SK-N-SH (cell line): ENCODE measurements around the gene PARD6A. TPM values are rescaled to one million over a fixed set of nuclear protein-coding genes. Genes with fewer than 3 reads are reported as not detected.

Experiments
- CTCF ChIA-PET: fragments of 300-600, 350-600 bp; formaldehyde crosslinking; extraction: SDS; loops from one replicate; lab custom pipeline; 2021; lab: Yijun Ruan, JAX
- POLR2A ChIA-PET: fragments of 350-600 bp; sonication (Branson Sonifier 250); formaldehyde crosslinking; extraction: SDS; loops from one replicate; lab custom pipeline; 2020; ENCODE audit warnings: antibody characterized with exemption, inconsistent platforms; lab: Yijun Ruan, JAX
- DNase-seq: peaks from one replicate; pipeline ENCODE4 v3.0.0; 2012
- H2AFZ ChIP-seq: fragments of 200-600 bp; sonication (generic); 2 replicates; pipeline ENCODE4 v1.8.1; 2016; ENCODE audit warnings: antibody characterized with exemption, mild to moderate bottlenecking, low read depth
- H3F3A ChIP-seq: fragments of 200-600 bp; sonication (generic); replicated peaks from 2 replicates; pipeline ENCODE3; 2016; ENCODE audit warnings: antibody characterized with exemption, mild to moderate bottlenecking; ENCODE audit not compliant: insufficient read depth
- H3K27ac ChIP-seq, 2 experiments: fragments of 200-500 bp in 1 of 2; fragments of 200-600 bp in 1 of 2; sonication (Bioruptor generic) in 1 of 2; sonication (generic), shearing (Covaris generic) in 1 of 2; 2 replicates each; pipeline versions ENCODE4 v1.5.1 to v1.6.1; 2014 to 2016; ENCODE audit warnings: low read depth in 2 of 2, inconsistent platforms in 1 of 2, low read length in 1 of 2, mild to moderate bottlenecking in 1 of 2, mixed read lengths in 1 of 2
- H3K27me3 ChIP-seq: fragments of 200-600 bp; sonication (generic), shearing (Covaris generic); 2 replicates; pipeline ENCODE4 v1.6.1; 2016; ENCODE audit warnings: mixed run types; ENCODE audit not compliant: insufficient read depth
- H3K36me3 ChIP-seq, 2 experiments: fragments of 200-500 bp in 1 of 2; fragments of 200-600 bp in 1 of 2; sonication (Bioruptor generic) in 1 of 2; sonication (generic) in 1 of 2; replicated peaks in 1 of 2; 2 replicates each; pipeline versions ENCODE3 to v1.5.1; 2014 to 2016; ENCODE audit warnings: low read length in 1 of 2, mild to moderate bottlenecking in 1 of 2; ENCODE audit not compliant: insufficient read depth in 2 of 2, control insufficient read depth in 1 of 2
- H3K4me1 ChIP-seq, 2 experiments: fragments of 200-500 bp in 1 of 2; fragments of 200-600 bp in 1 of 2; sonication (Bioruptor generic) in 1 of 2; sonication (generic), shearing (Covaris generic) in 1 of 2; 2 replicates each; pipeline versions ENCODE4 v1.5.1 to v1.6.1; 2014 to 2016; ENCODE audit warnings: low read depth in 1 of 2, low read length in 1 of 2, mixed run types in 1 of 2; ENCODE audit not compliant: insufficient read depth in 2 of 2, control insufficient read depth in 1 of 2
- H3K4me2 ChIP-seq: fragments of 200-600 bp; sonication (generic), shearing (Covaris generic); 2 replicates; pipeline ENCODE4 v1.6.1; 2017; ENCODE audit warnings: mixed run types
- H3K4me3 ChIP-seq, 2 experiments: fragments of 200-500 bp in 1 of 2; fragments of 200-600 bp in 1 of 2; sonication (Bioruptor generic) in 1 of 2; sonication (generic), shearing (Covaris generic) in 1 of 2; 2 replicates each; pipeline versions ENCODE4 v1.5.1 to v1.8.1; 2014 to 2016; ENCODE audit warnings: low read depth in 2 of 2, inconsistent platforms in 1 of 2, low read length in 1 of 2, mild to moderate bottlenecking in 1 of 2, mixed read lengths in 1 of 2, moderate library complexity in 1 of 2
- H3K79me2 ChIP-seq: fragments of 200-600 bp; sonication (generic); 2 replicates; pipeline ENCODE4 v1.8.1; 2017; ENCODE audit warnings: mild to moderate bottlenecking; ENCODE audit not compliant: insufficient read depth
- H3K9ac ChIP-seq: fragments of 200-600 bp; sonication (generic); 2 replicates; pipeline ENCODE4 v1.6.1; 2017; ENCODE audit warnings: mixed run types
- H3K9me2 ChIP-seq: fragments of 200-600 bp; sonication (generic); 2 replicates; pipeline ENCODE4 v1.6.1; 2017; ENCODE audit warnings: mixed run types
- H3K9me3 ChIP-seq: fragments of 200-600 bp; sonication (generic); 2 replicates; pipeline ENCODE4 v1.6.1; 2017; ENCODE audit warnings: mixed run types, mild to moderate bottlenecking, moderate library complexity
- H4K20me1 ChIP-seq: fragments of 200-600 bp; sonication (generic); 2 replicates; pipeline ENCODE4 v1.6.1; 2017; ENCODE audit warnings: mild to moderate bottlenecking, mixed run types; ENCODE audit not compliant: insufficient read depth
- CHD2 ChIP-seq: fragments of 150-350 bp; IDR thresholded peaks from 2 replicates; pipeline ENCODE4 v1.6.1; 2018; ENCODE audit warnings: low read length; ENCODE audit not compliant: partially characterized antibody
- ELF1 ChIP-seq: IDR thresholded peaks from 2 replicates; pipeline ENCODE4 v1.4.0; 2012
- EZH2phosphoT487 ChIP-seq: fragments of 200-600 bp; sonication (generic); IDR thresholded peaks from 2 replicates; pipeline ENCODE4 v1.6.1; 2017; ENCODE audit warnings: low read depth, mixed run types, mild to moderate bottlenecking, antibody characterized with exemption, moderate library complexity, borderline replicate concordance
- FOSL2 ChIP-seq: IDR thresholded peaks from 2 replicates; pipeline ENCODE4 v1.4.0; 2012; ENCODE audit warnings: low read depth, mild to moderate bottlenecking, moderate library complexity, borderline replicate concordance
- JUND ChIP-seq: IDR thresholded peaks from 2 replicates; pipeline ENCODE4 v1.4.0; 2012
- MXI1 ChIP-seq: IDR thresholded peaks from 2 replicates; pipeline ENCODE4 v1.6.1; 2012; ENCODE audit warnings: mild to moderate bottlenecking, low read depth, low read length, improper control_type of control experiment
- NFIC ChIP-seq: IDR thresholded peaks from 2 replicates; pipeline ENCODE4 v1.4.0; 2012; ENCODE audit warnings: borderline replicate concordance
- NRF1 ChIP-seq: IDR thresholded peaks from 2 replicates; pipeline ENCODE4 v1.6.1; 2012; ENCODE audit warnings: low read depth, mild to moderate bottlenecking, low read length
- POLR2AphosphoS5 ChIP-seq: IDR thresholded peaks from 2 replicates; pipeline ENCODE4 v1.6.1; 2012; ENCODE audit warnings: low read depth, low read length
- RAD21 ChIP-seq: IDR thresholded peaks from 2 replicates; pipeline ENCODE4 v1.6.1; 2012; ENCODE audit warnings: mild to moderate bottlenecking, low read length
- RXRA ChIP-seq: IDR thresholded peaks from 2 replicates; pipeline ENCODE4 v1.4.0; 2012; ENCODE audit warnings: low read depth, mild to moderate bottlenecking, borderline replicate concordance
- SIN3A ChIP-seq: IDR thresholded peaks from 2 replicates; pipeline ENCODE4 v1.6.1; 2012; ENCODE audit warnings: low read depth, mild to moderate bottlenecking, low read length, moderate library complexity, borderline replicate concordance
- TCF12 ChIP-seq: IDR thresholded peaks from 2 replicates; pipeline ENCODE4 v1.4.0; 2012
- YY1 ChIP-seq: IDR thresholded peaks from 2 replicates; pipeline ENCODE4 v1.4.0; 2012; ENCODE audit warnings: low read depth, mild to moderate bottlenecking
- WGBS: methylation state at CpG from one replicate; pipeline ENCODE4 v1.1.6; 2017; ENCODE audit warnings: low lambda C conversion rate; 5-methylcytosine and 5-hydroxymethylcytosine counted together
- polyA plus RNA-seq, 3 experiments: library from polyadenylated mRNA; depleted of rRNA; stranded (reverse); fragments of >200 nt; gene quantifications; 2 replicates each; pipeline ENCODE4 v1.2.3, GENCODE V29; 2012
- TF ChIP-seq, protein P1 (sequence below): IDR thresholded peaks from 2 replicates; pipeline ENCODE4; 2012
- TF ChIP-seq, protein P2 (sequence below): fragments of 150-350 bp; IDR thresholded peaks from 2 replicates; pipeline ENCODE4 v1.6.1; 2016; ENCODE audit warnings: mild to moderate bottlenecking, low read depth, low read length
- TF ChIP-seq, protein P3 (sequence below): fragments of 150-350 bp; IDR thresholded peaks from 2 replicates; pipeline ENCODE4 v1.6.1; 2017; ENCODE audit warnings: antibody characterized with exemption, low read length, low read depth, borderline replicate concordance
- TF ChIP-seq, protein P4 (sequence below): IDR thresholded peaks from 2 replicates; pipeline ENCODE4 v1.6.1; 2012; ENCODE audit warnings: mild to moderate bottlenecking, low read depth, low read length, moderate library complexity
- TF ChIP-seq, protein P5 (sequence below): IDR thresholded peaks from 2 replicates; pipeline ENCODE4 v1.4.0; 2012; ENCODE audit warnings: low read depth

Gene PARD6A
- polyA plus RNA-seq, 1 of the 3 experiments (the other 2 are of a cell fraction): 9.0 TPM

DNA sequence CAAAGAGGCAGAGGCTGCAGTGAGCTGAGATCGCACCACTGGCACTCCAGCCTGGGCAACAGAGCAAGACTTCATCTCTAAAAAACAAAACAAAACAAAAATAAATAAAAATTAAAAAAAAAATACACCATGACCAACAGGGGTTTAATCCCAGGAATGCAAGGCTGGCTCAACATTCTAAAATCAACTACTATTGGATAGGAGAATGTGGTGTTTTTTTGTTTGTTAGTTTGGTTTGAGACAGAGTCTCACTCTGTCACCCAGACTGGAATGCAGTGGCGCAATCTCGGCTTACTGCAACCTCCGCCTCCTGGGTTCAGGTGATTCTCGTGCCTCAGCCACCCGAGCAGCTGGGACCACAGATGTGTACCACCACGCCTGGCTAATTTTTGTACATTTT lies 38.5 kb downstream of the PARD6A start:
- Histone ChIP-seq H3K36me3 (peaks cover 0 to 17% of the 10 kb centered on the region in 2 experiments), H3K27ac (no peak overlapping the region), H3K9me2 (no peaks in the 10 kb centered on the region), H3F3A (peaks cover 4% of the 10 kb centered on the region), H4K20me1 (no peaks in the 10 kb centered on the region), H3K79me2 (peaks cover 66% of the 10 kb centered on the region), H3K9me3 (peaks cover 5% of the 10 kb centered on the region; the same call in 1 of the 2 replicates), H3K9ac (no peak overlapping the region), H3K4me1 (no peaks in the 10 kb centered on the region), H3K4me2 (no peak overlapping the region), H3K27me3 (no peaks in the 10 kb centered on the region), H3K4me3 (no peak overlapping the region), H2AFZ (no peak overlapping the region)
- ChIA-PET CTCF (interaction anchor here (1.2 to 2.2 kb wide), 2 partner anchors 26 to 31 kb away, joined by 5 read pairs; no protein-coding TSS in a partner anchor), POLR2A (no interaction called here)
- no peak for TF ChIP-seq NRF1
- no peak for TF ChIP-seq MXI1
- TF ChIP-seq FOSL2: no peak
- no peak for DNase-seq
- over 99% methylated on average over 7 of the region's 7 CpGs for WGBS

DNA sequence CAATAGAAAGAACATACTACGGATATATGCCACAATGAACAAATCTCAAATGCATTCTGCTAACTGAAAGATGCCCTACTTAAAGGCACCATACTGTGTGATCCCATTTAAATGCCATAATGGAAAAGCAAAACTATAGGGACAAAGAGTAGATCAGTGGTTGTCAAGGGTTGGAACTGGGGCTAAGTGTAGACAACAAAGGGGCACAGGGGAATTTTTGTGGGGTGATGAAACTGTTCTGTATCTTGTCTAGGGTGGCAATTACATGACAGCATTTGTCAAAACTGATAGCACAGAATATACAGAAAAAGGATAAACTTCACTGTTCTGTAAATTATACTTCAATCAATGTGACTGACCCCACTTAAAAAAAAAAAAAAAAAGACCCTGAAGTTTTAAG lies 40.7 kb downstream of the PARD6A start:
- H3K4me1 ChIP-seq: peaks cover 0 to 3% of the 10 kb centered on the region in 2 experiments; a peak in 1 of 4 replicates
- CTCF ChIA-PET: interaction anchor here (0.9 to 1.4 kb wide), 2 partner anchors 32 to 33 kb away, joined by 3 read pairs; no protein-coding TSS in a partner anchor
- H3K27me3 ChIP-seq: no peaks in the 10 kb centered on the region
- peaks cover 5% of the 10 kb centered on the region; the same call in 1 of the 2 replicates for H3K9me3 ChIP-seq
- 76% methylated on average over 1 of the region's 1 CpG for WGBS
- no peaks in the 10 kb centered on the region for H3K9me2 ChIP-seq
- peaks cover 4% of the 10 kb centered on the region for H3F3A ChIP-seq
- TF ChIP-seq, protein P1, sequence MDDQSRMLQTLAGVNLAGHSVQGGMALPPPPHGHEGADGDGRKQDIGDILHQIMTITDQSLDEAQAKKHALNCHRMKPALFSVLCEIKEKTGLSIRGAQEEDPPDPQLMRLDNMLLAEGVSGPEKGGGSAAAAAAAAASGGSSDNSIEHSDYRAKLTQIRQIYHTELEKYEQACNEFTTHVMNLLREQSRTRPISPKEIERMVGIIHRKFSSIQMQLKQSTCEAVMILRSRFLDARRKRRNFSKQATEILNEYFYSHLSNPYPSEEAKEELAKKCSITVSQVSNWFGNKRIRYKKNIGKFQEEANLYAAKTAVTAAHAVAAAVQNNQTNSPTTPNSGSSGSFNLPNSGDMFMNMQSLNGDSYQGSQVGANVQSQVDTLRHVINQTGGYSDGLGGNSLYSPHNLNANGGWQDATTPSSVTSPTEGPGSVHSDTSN: no peak
- no peak for TF ChIP-seq POLR2AphosphoS5
- no peak for TF ChIP-seq TCF12
- TF ChIP-seq, protein P2, sequence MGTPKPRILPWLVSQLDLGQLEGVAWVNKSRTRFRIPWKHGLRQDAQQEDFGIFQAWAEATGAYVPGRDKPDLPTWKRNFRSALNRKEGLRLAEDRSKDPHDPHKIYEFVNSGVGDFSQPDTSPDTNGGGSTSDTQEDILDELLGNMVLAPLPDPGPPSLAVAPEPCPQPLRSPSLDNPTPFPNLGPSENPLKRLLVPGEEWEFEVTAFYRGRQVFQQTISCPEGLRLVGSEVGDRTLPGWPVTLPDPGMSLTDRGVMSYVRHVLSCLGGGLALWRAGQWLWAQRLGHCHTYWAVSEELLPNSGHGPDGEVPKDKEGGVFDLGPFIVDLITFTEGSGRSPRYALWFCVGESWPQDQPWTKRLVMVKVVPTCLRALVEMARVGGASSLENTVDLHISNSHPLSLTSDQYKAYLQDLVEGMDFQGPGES: no peak
- TF ChIP-seq, protein P3, sequence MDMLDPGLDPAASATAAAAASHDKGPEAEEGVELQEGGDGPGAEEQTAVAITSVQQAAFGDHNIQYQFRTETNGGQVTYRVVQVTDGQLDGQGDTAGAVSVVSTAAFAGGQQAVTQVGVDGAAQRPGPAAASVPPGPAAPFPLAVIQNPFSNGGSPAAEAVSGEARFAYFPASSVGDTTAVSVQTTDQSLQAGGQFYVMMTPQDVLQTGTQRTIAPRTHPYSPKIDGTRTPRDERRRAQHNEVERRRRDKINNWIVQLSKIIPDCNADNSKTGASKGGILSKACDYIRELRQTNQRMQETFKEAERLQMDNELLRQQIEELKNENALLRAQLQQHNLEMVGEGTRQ: no peak
- no peak for TF ChIP-seq RAD21
- no peak for TF ChIP-seq CHD2
- TF ChIP-seq YY1: no peak
- TF ChIP-seq, protein P4, sequence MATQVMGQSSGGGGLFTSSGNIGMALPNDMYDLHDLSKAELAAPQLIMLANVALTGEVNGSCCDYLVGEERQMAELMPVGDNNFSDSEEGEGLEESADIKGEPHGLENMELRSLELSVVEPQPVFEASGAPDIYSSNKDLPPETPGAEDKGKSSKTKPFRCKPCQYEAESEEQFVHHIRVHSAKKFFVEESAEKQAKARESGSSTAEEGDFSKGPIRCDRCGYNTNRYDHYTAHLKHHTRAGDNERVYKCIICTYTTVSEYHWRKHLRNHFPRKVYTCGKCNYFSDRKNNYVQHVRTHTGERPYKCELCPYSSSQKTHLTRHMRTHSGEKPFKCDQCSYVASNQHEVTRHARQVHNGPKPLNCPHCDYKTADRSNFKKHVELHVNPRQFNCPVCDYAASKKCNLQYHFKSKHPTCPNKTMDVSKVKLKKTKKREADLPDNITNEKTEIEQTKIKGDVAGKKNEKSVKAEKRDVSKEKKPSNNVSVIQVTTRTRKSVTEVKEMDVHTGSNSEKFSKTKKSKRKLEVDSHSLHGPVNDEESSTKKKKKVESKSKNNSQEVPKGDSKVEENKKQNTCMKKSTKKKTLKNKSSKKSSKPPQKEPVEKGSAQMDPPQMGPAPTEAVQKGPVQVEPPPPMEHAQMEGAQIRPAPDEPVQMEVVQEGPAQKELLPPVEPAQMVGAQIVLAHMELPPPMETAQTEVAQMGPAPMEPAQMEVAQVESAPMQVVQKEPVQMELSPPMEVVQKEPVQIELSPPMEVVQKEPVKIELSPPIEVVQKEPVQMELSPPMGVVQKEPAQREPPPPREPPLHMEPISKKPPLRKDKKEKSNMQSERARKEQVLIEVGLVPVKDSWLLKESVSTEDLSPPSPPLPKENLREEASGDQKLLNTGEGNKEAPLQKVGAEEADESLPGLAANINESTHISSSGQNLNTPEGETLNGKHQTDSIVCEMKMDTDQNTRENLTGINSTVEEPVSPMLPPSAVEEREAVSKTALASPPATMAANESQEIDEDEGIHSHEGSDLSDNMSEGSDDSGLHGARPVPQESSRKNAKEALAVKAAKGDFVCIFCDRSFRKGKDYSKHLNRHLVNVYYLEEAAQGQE: no peak
- no peak for TF ChIP-seq ELF1
- no peak for TF ChIP-seq NFIC
- TF ChIP-seq RXRA: no peak
- TF ChIP-seq EZH2phosphoT487: no peak
- TF ChIP-seq SIN3A: no peak
- TF ChIP-seq, protein P5, sequence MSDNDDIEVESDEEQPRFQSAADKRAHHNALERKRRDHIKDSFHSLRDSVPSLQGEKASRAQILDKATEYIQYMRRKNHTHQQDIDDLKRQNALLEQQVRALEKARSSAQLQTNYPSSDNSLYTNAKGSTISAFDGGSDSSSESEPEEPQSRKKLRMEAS: no peak
- no peak for TF ChIP-seq JUND
- TF ChIP-seq, all 33 proteins: peak for 0
- no peak for DNase-seq
- H4K20me1 ChIP-seq: 0 out of 2 replicates have a peak, but pooled peaks cover 10% of the 10 kb centered on the region
- no peak overlapping the region for H3K4me2 ChIP-seq
- H3K4me3 ChIP-seq: no peak overlapping the region
- peaks cover 74% of the 10 kb centered on the region for H3K79me2 ChIP-seq
- no peak overlapping the region for H3K9ac ChIP-seq
- H3K27ac ChIP-seq: no peak overlapping the region
- peaks cover 0 to 17% of the 10 kb centered on the region in 2 experiments for H3K36me3 ChIP-seq
- POLR2A ChIA-PET: interaction anchor here (0.7 kb wide), 1 partner anchor 208 kb away, joined by 3 read pairs; no protein-coding TSS in a partner anchor
- H2AFZ ChIP-seq: no peak overlapping the region
